ENCODE measurements around the gene IGSF3. TPM values are rescaled to one million over a fixed set of nuclear protein-coding genes. Genes with fewer than 3 reads are reported as not detected.

Gene IGSF3
- total RNA-seq, 1 donor from 2014 or later, result 46.5 TPM

- no peak for DNase-seq
Observed at GRCh38 chr1:116556289-116557006, 111.1 kb downstream of the IGSF3 start.

- DNase-seq, result no peak
Observed at GRCh38 chr1:116554924-116555323, 112.6 kb downstream of the IGSF3 start.

- no peak for DNase-seq
Observed at GRCh38 chr1:116553386-116554115, 114.0 kb downstream of the IGSF3 start.

- no peak for DNase-seq
Observed at GRCh38 chr1:116546354-116546977, 121.1 kb downstream of the IGSF3 start.

- no peak for DNase-seq
Observed at GRCh38 chr1:116545359-116545705, 122.2 kb downstream of the IGSF3 start.

- DNase-seq, result no peak
Observed at GRCh38 chr1:116544588-116545358, 122.8 kb downstream of the IGSF3 start.

GRCh38 chr1:116540088-116540487 is 127.4 kb downstream of the IGSF3 start:
- DNase-seq, result no peak

- DNase-seq, result no peak
Observed at GRCh38 chr1:116538544-116538943, 129.0 kb downstream of the IGSF3 start.

- no peak for DNase-seq
Observed at GRCh38 chr1:116537898-116538297, 129.6 kb downstream of the IGSF3 start.

- DNase-seq, result no peak
Observed at GRCh38 chr1:116537040-116537831, 130.3 kb downstream of the IGSF3 start.

- DNase-seq, result no peak
Observed at GRCh38 chr1:116534014-116534739, 133.4 kb downstream of the IGSF3 start.

- no peak for DNase-seq
Observed at GRCh38 chr1:116533429-116533820, 134.1 kb downstream of the IGSF3 start.

- no peak for DNase-seq
Observed at GRCh38 chr1:116532671-116533428, 134.7 kb downstream of the IGSF3 start.

GRCh38 chr1:116531917-116532316 is 135.6 kb downstream of the IGSF3 start:
- DNase-seq, result no peak

- no peak for DNase-seq
Observed at GRCh38 chr1:116529681-116530080, 137.9 kb downstream of the IGSF3 start.

- no peak for DNase-seq
Observed at GRCh38 chr1:116529199-116529631, 138.3 kb downstream of the IGSF3 start.

GRCh38 chr1:116528329-116529083 is 139.0 kb downstream of the IGSF3 start:
- no peak for DNase-seq

- no peak for DNase-seq
Observed at GRCh38 chr1:116525440-116525839, 142.1 kb downstream of the IGSF3 start.
